Measurements from ENCODE around the gene PPP6R2.

DNA sequence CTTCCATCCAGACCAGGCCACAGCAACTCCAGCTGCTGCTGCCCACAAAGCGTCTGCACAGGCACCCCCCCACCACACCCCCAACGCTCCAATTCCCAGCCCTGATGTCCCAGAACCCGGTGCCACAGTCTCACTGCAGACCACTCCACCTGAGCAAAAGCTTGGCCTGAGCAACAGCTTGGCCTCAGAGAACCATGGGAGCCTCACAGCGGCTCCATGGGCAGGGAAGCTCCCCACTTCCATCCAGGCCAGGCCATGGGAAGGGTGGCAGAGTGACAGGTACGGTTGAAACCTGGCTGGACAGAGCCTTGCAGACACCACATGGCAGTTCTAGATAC is 48.8 kb upstream of the PPP6R2 start:
- TF ChIP-seq CTCF (IDR thresholded peaks at IDR 0.05) (no peak), POLR2A (IDR thresholded peaks at IDR 0.05) (no peak)

Measured in thyroid gland (tissue), 4 donors.